ENCODE measurements around the gene UGT2B7. TPM values are rescaled to one million over a fixed set of nuclear protein-coding genes. Genes with fewer than 3 reads are reported as not detected.
"Not testable (repeated sequence)": the region's sequence is repeated elsewhere in the genome, so short reads cannot be mapped to it uniquely, and the experiment has no call there.

Gene UGT2B7
- total RNA-seq, 1 experiment from 2014 or later, result not detected

GRCh38 chr4:69104719-69105275 is 8.5 kb downstream of the UGT2B7 start:
- Histone ChIP-seq H3K4me1 (ENCODE audit: control insufficient read depth, insufficient read depth, low read length) (no peaks in the 10 kb centered on the region), H3K9me3 (ENCODE audit: control insufficient read depth, insufficient read depth, low read depth, low read length) (no peaks in the 10 kb centered on the region), H3K27ac (ENCODE audit: low read length) (no peak overlapping the region), H3K27me3 (ENCODE audit: control insufficient read depth, insufficient read depth, low read length) (no peaks in the 10 kb centered on the region), H3K4me3 (ENCODE audit: low read depth in 2 of 2, low read length in 2 of 2) (no peak overlapping the region), H3K36me3 (ENCODE audit: control insufficient read depth, insufficient read depth, low read length) (no peaks in the 10 kb centered on the region)
- ATAC-seq (no peak), DNase-seq (ENCODE audit: low read depth, low spot score) (no peak)
- POLR2A ChIA-PET, result no interaction called here
- intact Hi-C loops (cut with micrococcal nuclease; ENCODE audit: unreplicated experiment), result no loop called here
- BruUV-seq (replicated peaks), result no TSS peak
- CTCF ChIA-PET, result no interaction called here
- in situ Hi-C loops (cut with HindIII; ENCODE audit: low pct_unique_long_range_greater_than_20kb, low sequenced_read_pairs), result no loop called here
- TF ChIP-seq REST (IDR thresholded peaks at IDR 0.05; ENCODE audit: insufficient read depth in 1 of 2, low read depth in 2 of 2, low read length in 1 of 2) (no peak), TCF7L2 (IDR thresholded peaks at IDR 0.05; ENCODE audit: low read depth, low read length) (no peak), SIN3A (IDR thresholded peaks at IDR 0.05; ENCODE audit: borderline replicate concordance, insufficient read depth, low read depth, low read length) (no peak), POLR2AphosphoS5 (IDR thresholded peaks at IDR 0.05; ENCODE audit: low read depth, low read length) (no peak), CTCF (IDR thresholded peaks at IDR 0.05) (no peak)

DNA sequence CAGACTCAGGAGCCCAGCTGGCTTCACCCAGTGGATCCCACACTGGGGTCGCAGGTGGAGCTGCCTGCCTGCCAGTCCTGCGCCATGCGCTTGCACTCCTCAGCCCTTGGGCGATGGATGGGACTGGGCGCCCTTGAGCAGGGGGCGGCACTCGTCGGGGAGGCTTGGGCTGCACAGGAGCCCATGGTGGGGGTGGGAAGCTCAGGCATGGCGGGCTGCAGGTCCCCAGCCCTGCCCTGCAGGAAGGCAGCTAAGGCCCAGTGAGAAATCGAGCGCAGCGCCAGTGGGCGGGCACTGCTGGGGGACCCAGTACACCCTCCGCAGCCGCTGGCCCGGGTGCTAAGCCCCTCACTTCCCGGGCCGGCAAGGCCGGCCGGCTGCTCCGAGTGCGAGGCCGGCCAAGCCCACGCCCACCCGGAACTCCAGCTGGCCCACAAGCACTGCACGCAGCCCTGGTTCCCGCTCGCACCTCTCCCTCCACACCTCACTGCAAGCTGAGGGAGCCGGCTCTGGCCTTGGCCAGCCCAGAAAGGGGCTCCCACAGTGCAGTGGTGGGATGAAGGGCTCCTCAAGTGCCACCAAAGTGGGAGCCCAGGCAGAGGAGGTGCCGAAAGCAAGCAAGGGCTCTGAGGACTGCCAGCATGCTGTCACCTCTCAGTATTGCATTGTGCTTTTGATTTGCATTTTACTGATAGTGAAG is 19.0 kb downstream of the UGT2B7 start:
- H3K36me3 ChIP-seq (ENCODE audit: control insufficient read depth, insufficient read depth, low read length); H3K4me1 ChIP-seq (ENCODE audit: control insufficient read depth, insufficient read depth, low read length); POLR2A ChIA-PET; ATAC-seq; CTCF ChIA-PET; H3K27me3 ChIP-seq (ENCODE audit: control insufficient read depth, insufficient read depth, low read length); in situ Hi-C loops (cut with HindIII; ENCODE audit: low pct_unique_long_range_greater_than_20kb, low sequenced_read_pairs); H3K4me3 ChIP-seq (ENCODE audit: low read depth in 2 of 2, low read length in 2 of 2); H3K9me3 ChIP-seq (ENCODE audit: control insufficient read depth, insufficient read depth, low read depth, low read length); BruUV-seq (replicated peaks); H3K27ac ChIP-seq (ENCODE audit: low read length); DNase-seq (ENCODE audit: low read depth, low spot score); intact Hi-C loops (cut with micrococcal nuclease; ENCODE audit: unreplicated experiment): not testable (repeated sequence)

GRCh38 chr4:69115851-69116213 is 19.6 kb downstream of the UGT2B7 start:
- Histone ChIP-seq H3K4me1 (ENCODE audit: control insufficient read depth, insufficient read depth, low read length) (no peaks in the 10 kb centered on the region), H3K4me3 (ENCODE audit: low read depth in 2 of 2, low read length in 2 of 2) (no peak overlapping the region), H3K9me3 (ENCODE audit: control insufficient read depth, insufficient read depth, low read depth, low read length) (no peaks in the 10 kb centered on the region), H3K36me3 (ENCODE audit: control insufficient read depth, insufficient read depth, low read length) (no peaks in the 10 kb centered on the region), H3K27me3 (ENCODE audit: control insufficient read depth, insufficient read depth, low read length) (no peaks in the 10 kb centered on the region), H3K27ac (ENCODE audit: low read length) (no peak overlapping the region)
- BruUV-seq (replicated peaks), result no TSS peak
- no peak for TF ChIP-seq CTCF (IDR thresholded peaks at IDR 0.05)
- TF ChIP-seq REST (IDR thresholded peaks at IDR 0.05; ENCODE audit: insufficient read depth in 1 of 2, low read depth in 2 of 2, low read length in 1 of 2), result no peak
- no peak for TF ChIP-seq SIN3A (IDR thresholded peaks at IDR 0.05; ENCODE audit: borderline replicate concordance, insufficient read depth, low read depth, low read length)
- no peak for TF ChIP-seq POLR2AphosphoS5 (IDR thresholded peaks at IDR 0.05; ENCODE audit: low read depth, low read length)
- TF ChIP-seq TCF7L2 (IDR thresholded peaks at IDR 0.05; ENCODE audit: low read depth, low read length), result no peak
- no peak for DNase-seq (ENCODE audit: low read depth, low spot score)
- in situ Hi-C loops (cut with HindIII; ENCODE audit: low pct_unique_long_range_greater_than_20kb, low sequenced_read_pairs), result no loop called here
- POLR2A ChIA-PET, result no interaction called here
- ATAC-seq, result no peak
- CTCF ChIA-PET, result no interaction called here
- intact Hi-C loops (cut with micrococcal nuclease; ENCODE audit: unreplicated experiment), result no loop called here
